Gastrocnemius medialis (tissue), 4 donors: ENCODE measurements around the gene HERC3.

Experiments
- POLR2A ChIP-seq, 2 donors: fragments of 450-650 bp; IDR thresholded peaks; one replicate each; pipeline ENCODE4 v1.6.1; 2017; ENCODE audit warnings: antibody characterized with exemption in 2 of 2, mild to moderate bottlenecking in 2 of 2, moderate library complexity in 2 of 2
- TF ChIP-seq, protein P1 (sequence below), 5 experiments: fragments of 450-650 bp in 3 of 5; fragments of 200-600 bp in 2 of 5; sonication (generic) in 2 of 5; IDR thresholded peaks in 4 of 5; conservative IDR thresholded peaks in 1 of 5; 1 replicate in 4 of 5; 2 replicates in 1 of 5; pipeline ENCODE4 v1.5.1; 2016 to 2019; ENCODE audit warnings: antibody characterized with exemption in 5 of 5, mild to moderate bottlenecking in 3 of 5, moderate library complexity in 3 of 5

DNA sequence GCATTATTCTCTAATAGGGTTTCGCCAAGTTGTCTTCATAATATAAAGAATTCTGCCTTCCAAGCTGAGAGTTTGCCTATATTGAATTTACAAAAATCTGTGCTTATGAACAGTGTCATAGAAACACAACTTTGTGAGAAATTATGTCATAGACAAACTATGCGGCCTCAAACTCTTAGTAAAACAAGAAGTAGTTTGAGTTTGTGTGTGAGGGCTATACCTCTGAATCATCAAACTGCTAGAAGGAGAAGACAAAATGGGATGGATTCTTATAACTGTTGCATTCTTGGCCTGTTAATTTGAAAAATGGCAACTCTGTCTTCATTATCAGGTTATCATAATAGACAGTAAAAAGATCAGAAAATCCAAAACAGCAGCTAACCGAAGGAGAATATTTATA, 151.4 kb downstream of the HERC3 start:
- TF ChIP-seq, protein P1, sequence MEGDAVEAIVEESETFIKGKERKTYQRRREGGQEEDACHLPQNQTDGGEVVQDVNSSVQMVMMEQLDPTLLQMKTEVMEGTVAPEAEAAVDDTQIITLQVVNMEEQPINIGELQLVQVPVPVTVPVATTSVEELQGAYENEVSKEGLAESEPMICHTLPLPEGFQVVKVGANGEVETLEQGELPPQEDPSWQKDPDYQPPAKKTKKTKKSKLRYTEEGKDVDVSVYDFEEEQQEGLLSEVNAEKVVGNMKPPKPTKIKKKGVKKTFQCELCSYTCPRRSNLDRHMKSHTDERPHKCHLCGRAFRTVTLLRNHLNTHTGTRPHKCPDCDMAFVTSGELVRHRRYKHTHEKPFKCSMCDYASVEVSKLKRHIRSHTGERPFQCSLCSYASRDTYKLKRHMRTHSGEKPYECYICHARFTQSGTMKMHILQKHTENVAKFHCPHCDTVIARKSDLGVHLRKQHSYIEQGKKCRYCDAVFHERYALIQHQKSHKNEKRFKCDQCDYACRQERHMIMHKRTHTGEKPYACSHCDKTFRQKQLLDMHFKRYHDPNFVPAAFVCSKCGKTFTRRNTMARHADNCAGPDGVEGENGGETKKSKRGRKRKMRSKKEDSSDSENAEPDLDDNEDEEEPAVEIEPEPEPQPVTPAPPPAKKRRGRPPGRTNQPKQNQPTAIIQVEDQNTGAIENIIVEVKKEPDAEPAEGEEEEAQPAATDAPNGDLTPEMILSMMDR (IDR thresholded peaks at IDR 0.05 in 4 of 5, conservative IDR thresholded peaks at IDR 0.05 in 1 of 5), result no peak
- TF ChIP-seq POLR2A (IDR thresholded peaks at IDR 0.05), result no peak
